Left renal pelvis (tissue), 4 donors: ENCODE data around the gene HTRA1. TPM values are rescaled to one million over a fixed set of nuclear protein-coding genes. Genes with fewer than 3 reads are reported as not detected.
A peak's percentile ranks its signal among the peaks of the same experiment; 100 is the strongest.

Experiments
- DNase-seq, 4 donors: peaks; one replicate each; pipeline ENCODE4 v3.0.0-alpha.2; 2013; ENCODE audit warnings: low read depth in 4 of 4, low spot score in 3 of 4
- polyA plus RNA-seq, 4 donors: library from polyadenylated mRNA; unstranded; fragments of 120-200 nt; gene quantifications; one replicate each; pipeline ENCODE4 v1.2.1, GENCODE V29; 2013; ENCODE audit not compliant: insufficient read length in 4 of 4

The HTRA1 gene
- polyA plus RNA-seq = 100 to 1,000 TPM; 150 to 199 (median 179) TPM

- DNase-seq = no peak
Measured at GRCh38 chr10:122461367-122461728, at the start of gene HTRA1. Gene HTRA1 (plus strand): TSS chr10:122461553. CDS start chr10:122461653, 100 bp downstream.

- DNase-seq = no peak
Measured at GRCh38 chr10:122413327-122413726, 48.0 kb upstream of the HTRA1 start.

- no peak for DNase-seq
Measured at GRCh38 chr10:122417667-122418066, 43.7 kb upstream of the HTRA1 start.

DNA sequence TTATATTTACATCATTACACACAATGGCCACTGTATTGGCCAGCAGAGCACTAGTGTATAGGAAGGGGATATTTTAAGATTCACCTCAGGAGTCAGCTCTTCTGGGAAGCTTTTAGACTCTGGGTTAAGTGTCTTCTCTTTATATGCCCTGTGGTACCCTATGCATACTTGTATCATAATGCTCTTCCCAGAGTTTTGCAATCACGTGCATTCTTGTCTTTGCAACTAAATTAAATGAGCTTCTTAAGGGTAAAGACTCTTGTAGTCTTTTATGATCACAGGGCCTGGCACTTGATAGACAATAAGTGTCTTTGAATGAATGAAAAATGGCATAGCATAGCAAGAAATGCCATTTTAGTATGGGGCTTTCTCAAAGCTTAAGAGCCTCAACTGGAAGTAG is 42.3 kb upstream of the HTRA1 start:
- no peak for DNase-seq

GRCh38 chr10:122419876-122420623 is 41.3 kb upstream of the HTRA1 start:
- DNase-seq = no peak

DNA sequence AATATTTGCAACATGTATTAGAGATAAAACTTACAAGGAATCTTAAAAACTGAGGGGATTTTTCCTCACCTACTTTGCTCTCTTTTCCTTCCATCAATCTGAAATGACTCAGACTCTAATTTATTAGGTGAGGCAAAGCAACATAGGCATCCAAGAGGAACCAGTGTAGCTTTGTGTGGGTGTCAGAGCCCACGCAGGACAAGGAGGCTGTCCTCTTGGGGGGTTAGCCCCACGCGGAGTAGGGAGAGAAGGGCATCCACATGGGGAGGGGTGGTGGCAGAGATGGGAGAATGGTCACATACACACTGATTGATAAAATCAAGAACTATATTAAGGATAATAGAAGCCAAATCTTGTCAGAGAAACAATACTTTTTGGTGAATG is 40.7 kb upstream of the HTRA1 start:
- no peak for DNase-seq

DNA sequence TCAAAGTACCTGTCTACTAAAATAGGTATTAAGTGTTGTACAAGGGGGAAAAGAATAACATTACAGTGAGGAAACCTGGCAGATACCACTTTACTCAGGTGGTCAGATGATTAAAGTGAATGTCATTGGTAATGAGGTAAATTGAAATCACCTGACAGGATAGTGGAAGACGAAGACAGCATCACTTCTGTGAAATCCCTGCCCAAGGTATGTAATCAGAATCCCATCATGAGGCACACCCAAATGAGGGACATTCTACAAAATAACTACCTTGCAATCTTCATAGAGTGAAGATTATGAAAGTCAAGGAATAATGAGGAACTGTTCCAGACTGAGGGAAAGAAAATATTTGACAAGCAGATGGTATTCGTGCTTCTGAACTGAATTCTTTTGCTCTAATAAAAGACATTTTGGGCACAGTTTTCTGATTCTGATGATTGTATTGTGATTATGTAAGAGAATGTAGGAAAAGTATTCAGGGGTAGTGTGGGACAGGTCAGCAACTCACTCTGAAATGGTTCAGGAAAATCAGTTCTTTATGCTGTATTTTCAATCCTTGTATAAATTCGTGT is 40.2 kb upstream of the HTRA1 start:
- DNase-seq = no peak

- no peak for DNase-seq
Measured at GRCh38 chr10:122421742-122422141, 39.6 kb upstream of the HTRA1 start.

GRCh38 chr10:122422266-122422989 is 38.9 kb upstream of the HTRA1 start:
- DNase-seq = no peak

GRCh38 chr10:122424059-122424458 is 37.3 kb upstream of the HTRA1 start:
- DNase-seq = no peak

GRCh38 chr10:122426829-122427228 is 34.5 kb upstream of the HTRA1 start:
- no peak for DNase-seq

GRCh38 chr10:122427280-122427679 is 34.1 kb upstream of the HTRA1 start:
- no peak for DNase-seq

- peak in 2 of 4 donors; percentile 5 to 27 for DNase-seq
Measured at GRCh38 chr10:122435212-122435827, 26.0 kb upstream of the HTRA1 start.

DNA sequence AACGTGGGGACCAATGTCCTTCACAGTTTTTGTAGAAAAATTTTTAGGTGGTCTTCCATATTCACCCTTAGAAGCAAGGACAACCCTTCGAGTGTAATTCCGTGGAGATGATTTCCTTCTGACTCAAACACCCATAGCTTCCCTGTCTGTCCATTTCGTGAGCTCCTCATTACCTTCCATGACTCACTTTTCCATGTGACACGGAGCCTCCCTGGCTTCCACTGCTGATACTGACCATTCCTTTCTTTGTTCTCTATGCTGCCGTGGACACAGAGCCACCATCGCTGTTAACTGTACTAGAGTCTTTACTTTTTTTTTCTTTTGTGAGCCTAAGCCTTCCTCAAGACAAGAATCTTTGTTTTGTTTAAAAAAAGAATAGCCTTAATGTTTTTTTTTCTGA is 19.4 kb upstream of the HTRA1 start:
- no peak for DNase-seq

DNA sequence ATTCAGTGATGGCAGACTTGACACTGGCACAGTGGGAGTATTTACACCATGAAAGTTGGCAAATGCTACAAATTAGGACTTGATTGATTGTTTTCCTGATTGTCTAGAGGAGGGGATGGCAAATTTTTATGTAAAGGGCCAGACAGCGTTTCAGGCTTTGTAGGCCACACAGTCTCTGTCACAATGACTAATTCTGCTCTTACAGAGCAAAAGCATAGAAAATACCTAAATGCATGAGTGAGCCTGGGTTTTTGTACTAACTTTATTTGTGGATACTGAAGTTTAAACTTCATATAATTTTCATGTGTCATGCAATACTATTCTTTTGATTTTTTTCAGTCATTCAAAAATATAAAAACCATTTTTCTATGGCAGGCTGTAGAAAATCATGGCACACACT is 15.9 kb upstream of the HTRA1 start:
- DNase-seq = no peak

DNA sequence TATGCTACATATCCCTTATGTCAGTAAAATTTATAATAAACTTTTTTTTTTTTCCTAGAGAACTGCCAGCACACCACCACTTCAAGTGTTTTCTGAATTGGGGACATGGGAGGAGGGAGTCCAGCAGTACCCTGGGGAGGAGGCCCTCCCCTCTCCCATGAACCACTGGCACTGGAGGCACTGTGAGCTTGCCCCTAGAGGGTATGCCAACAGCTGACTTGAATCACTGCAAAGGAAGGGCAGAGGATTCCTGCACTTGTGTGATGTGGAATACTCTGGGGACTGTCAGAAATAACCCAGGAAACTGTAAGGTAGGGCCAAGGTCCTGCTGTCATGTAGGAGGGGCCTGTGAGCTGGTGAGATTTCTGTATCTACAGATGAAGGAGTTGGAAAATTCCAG is 15.4 kb upstream of the HTRA1 start:
- no peak for DNase-seq

- no peak for DNase-seq
Measured at GRCh38 chr10:122446668-122447423, 14.5 kb upstream of the HTRA1 start.

GRCh38 chr10:122448600-122448999 is 12.8 kb upstream of the HTRA1 start:
- no peak for DNase-seq

DNA sequence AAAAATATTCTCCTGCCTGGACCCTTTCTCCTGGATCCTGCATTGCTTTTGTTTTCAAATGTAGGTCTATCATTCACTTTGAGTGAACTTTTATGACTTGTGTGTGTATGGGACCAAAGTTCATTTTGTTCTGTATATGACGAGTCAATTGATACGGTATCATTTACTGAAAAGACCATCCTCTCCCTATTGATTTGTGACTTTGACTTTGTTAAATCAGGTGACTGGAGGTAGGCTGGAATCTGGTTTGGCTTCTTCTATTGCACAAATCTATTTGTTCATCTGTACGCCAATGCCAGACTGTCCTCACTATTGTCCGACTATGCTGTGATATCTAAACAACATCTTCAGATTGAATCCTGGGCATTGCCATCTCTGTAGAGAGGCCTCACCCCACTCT is 12.2 kb upstream of the HTRA1 start:
- DNase-seq = no peak

DNA sequence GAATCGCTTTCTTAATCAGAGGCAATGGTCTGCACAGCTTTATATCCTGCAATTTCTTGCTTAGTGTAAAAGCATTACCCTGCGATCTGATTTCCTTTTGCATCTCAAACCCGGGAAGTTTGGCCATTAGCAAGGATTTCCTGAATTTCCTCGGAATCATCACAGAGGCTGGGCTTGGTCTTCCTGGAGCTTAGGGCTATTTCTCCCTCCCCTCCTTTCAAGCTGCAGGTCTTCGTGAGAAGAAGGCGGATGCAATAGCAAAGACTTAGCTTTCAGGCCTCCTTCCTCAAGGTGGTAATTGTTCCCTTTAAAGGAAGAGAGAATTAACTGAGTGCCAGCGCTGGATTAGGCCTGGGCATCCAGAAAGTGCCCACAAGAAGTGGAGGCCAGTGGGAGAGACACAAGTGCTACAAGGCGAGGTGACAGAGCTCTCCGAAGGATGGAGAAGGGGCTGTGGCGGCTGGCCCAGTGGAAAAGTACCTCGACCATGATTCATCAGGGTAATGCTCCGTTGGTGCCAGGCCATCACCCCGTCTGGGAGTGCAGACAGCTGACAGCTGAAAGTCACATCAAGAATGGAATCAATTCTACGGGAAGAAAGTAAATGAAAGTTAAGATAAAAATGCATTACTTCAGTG is 10.9 kb upstream of the HTRA1 start:
- DNase-seq = no peak
